NK-92 (cell line): Measurements from ENCODE around the gene RFTN1.

Experiments
- DNase-seq: peaks from one replicate; lab custom pipeline; 2025; ENCODE audit not compliant: unreplicated experiment; lab: John Stamatoyannopoulos, UW

The RFTN1 gene

DNA sequence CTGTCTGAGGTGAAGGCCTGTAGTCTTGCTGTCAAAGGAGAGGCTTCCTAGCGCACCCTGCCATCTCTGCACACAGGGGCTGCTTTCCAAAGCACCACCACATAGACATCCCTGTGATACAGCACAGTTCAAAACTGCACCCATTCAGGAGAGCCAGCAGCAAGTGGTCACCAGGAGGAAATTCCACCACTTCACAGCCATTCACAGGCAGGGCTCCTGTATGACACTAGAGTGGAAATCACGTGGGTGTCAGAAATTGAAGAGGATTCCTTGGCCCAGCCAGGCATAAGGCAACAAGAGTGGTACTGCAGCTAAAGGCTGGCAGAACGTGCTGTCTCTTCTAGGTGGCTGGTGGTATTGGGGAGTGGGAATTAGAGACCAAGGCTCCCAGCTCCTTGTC, 102.8 kb downstream of the RFTN1 start:
- DNase-seq: no peak

DNA sequence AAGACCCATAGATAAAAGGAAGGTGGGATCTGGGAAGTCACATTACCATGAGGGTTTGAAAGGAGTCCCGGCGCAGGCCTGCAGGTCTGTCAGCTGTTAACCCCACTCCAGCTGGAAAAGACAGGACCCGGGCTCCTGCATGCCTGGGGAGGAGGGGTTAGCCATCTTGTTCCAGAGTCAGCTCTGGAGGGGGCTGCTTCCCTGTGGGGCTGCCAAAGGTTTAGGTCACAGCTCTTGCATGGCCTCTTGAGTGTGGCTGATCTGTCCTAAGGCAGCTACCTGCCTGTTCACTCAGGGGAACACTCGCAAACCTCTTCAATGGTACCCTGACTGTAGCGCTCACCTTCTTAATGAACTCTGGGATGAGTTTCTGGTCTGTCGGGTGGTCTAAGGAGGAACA, 104.5 kb downstream of the RFTN1 start:
- no peak for DNase-seq

DNA sequence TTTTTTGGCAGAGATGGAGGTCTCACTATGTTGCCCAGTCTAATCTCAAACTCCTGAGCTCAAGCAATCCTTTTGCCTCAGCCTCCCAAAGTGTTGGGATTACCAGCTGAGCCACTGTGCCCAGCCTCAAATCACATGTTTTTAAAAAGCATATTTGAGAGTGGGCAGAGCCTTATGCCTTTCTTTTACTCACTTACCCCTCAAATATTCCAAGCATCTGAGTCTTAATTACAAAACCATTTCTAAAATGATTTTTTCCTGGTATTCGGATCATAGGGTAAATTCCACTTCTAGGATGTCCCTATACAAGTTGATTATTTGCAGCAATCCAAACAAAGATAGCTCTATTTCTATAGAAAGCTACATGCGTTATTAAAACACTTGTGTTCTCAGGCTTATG, 106.1 kb downstream of the RFTN1 start:
- no peak for DNase-seq

DNA sequence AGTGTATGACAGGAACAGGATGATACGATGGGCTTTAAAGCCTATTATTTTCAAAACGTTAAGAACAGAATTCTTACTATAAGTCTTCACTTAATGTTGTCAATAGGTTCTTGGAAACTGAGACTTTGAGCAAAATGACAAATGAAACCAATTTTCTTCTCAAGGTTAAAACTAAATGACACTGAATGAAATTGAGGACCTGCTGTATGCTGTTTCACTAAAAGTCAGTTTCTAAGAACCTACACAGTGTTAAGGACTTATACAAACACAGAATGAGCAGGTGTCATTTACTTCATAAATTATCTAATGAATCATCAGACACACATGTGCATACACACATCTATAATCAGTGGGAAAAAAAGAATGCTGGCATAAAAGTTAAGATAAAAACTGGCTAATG, 106.9 kb downstream of the RFTN1 start:
- DNase-seq: no peak

DNA sequence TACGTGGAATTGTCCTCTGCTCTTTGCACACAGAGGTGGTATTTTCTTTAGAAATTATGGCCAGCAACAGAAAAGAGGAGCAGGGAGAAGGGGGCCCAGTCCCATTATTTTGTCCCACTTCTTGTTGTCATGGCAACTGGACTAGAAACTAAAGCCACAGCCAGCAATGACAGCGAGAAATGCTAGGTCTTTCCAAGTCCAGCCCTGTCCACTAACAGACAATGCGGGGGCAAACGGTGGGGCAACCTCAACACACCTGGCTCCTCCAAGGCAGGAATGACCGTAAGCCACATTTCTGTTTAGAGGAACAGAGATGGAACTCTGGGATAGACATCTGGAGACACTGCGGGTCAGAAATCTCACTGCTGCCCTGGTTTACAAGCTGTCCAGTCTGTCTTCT, 107.3 kb downstream of the RFTN1 start:
- DNase-seq: no peak

DNA sequence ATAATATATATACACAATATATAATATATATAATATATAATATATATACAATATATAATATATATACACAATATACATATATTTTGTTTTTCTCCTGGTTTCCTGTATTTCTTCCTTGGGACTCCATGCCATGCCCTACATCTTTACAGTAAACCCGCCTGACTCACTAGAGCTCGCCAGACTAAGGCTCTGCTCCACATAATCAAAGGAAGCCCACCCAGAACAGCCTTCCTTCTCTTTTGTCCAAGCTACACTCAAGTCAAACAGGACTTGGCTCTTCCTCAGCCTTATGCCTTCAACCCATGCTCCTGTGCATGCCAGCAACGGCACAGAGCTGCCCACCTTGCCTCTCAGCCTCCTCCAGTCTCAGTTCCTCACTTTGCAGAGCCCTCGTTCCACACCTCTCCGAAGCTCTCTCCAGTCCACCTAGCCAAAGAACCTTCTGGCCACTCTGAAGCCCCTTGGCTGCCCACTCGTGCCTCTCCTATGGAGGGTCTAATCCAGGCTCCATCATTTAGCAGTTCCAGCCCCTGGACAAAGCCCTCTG, 109.1 kb downstream of the RFTN1 start:
- DNase-seq: no peak

DNA sequence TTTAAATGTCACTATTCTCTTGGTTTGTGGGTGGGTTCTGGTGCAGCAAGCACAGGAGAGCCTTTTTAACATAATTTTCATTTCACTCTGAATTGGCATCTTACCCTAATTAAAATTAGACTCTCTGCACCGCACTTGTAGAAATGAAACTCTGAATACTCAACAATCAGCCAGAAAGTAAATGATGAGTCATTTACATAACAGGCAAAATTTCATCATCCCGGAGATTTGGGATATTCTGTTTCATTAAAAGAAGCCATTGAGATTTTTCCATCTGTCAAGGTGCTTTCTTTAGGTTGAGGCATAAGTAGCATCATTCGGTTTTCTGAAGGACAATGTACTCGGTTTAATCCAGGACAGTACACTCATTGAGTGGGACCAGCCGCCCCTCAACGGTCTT, 111.0 kb downstream of the RFTN1 start:
- no peak for DNase-seq

DNA sequence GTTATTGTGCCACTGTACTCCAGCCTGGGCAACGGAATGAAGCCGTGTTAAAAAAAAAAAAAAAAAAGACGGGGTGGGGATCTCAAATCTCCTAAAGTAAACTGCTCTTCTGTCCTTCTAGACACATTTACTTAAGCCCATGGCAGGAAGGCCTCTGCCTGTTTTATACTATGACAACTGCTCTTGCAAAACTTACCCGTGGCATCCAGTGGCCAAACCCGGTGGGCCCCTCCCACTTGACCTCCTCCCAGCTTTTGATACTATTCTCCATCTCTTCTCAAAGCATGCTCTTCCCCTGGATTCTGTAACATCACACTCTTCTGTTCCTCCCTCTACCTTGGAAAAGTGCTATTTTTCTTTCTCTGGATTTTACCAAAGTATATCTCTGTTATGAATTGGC, 112.2 kb downstream of the RFTN1 start:
- no peak for DNase-seq

DNA sequence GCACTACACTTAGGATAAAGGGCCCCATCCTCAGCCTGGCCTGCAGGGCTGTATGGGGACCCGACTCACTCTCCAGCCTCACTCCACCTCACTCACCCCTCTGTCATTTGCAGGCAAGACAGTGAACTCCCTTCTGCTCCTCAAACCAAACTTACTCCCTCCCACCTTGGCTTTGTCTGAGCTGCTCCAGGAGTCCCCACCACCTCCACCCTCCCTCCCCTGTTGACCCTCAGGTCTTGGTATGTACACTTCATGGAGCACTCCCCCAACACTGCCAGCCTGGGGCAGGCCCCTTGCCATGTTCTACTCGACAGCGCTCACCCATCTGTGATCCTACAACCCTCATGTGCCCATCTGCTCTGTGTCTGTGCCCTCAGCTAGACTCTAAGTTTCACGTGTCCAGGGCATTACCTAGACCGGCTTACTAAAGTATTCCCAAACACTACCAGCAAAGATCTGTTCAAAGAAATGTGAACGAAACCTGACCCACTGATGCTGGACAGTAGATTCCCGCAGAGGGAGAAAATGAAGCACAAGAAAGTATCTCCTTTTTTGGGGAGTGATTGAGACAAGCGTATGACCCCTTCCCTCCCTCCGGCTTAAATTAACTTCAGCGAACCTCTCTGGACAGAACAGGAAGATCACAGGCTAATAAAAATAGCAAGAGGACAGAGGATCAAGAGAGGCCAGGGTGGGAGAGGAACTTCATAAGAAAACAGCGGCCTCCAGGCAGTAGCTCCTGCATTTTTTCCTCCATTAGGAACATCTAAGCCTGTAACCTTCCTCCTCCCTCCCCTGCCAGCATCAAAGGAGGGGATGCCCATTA, 113.2 kb downstream of the RFTN1 start:
- DNase-seq: no peak

DNA sequence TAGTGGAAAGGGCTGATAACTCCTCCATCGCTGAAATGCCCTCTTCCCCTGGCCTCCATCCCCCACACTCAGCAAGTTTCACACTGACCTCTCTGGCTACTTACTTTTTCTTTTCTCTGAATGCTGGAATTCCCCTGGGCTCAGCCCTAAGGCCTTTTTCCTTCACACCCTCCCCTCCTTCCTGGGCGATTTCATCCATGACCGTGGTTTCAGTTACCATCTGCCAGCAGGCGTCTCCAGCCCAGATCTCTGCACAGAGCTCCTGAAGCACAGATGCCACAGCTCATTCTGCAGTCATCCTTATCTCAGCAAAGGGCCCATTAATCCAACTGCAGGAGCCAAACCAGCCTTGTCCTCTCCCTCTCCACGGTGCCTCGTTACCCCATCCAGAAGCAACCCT, 114.0 kb downstream of the RFTN1 start:
- DNase-seq: no peak

DNA sequence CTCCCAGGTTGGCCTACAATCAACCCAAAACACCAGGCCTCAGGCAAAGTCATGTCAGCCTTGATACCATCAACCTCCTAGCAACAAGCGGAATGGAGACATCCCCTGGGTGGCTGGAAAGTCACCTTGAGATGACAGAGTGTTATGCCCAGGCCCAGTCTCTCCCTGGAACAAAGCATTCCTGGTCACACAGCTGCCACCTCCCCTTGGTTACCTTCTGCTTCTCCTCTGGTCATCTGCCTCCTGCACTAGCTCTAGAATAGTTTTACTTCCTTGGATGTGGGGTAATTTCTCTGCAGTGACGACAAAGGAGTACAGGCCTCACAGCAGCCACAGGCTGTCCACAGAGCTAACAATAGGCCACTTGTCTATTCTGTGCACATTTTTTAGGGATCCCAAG, 114.9 kb downstream of the RFTN1 start:
- no peak for DNase-seq

DNA sequence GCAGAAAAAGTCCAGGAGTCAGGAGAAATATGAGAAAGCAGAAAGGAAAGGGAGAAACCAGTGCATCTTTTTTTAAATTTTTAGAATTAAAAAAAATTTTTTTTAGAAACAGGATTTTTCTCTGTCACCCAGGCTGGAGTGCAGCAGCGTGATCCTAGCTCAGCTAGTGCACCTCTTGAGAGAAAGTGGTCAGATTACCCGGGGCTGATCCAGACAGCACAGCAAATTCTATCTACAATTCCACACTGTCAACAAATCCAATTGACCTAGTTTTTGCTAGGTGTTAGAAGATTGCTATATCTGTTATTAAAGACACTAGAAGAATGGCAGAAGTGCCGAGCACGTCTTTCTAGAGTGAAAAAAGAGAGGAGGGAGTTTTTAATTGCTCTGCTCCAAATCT, 117.3 kb downstream of the RFTN1 start:
- no peak for DNase-seq

DNA sequence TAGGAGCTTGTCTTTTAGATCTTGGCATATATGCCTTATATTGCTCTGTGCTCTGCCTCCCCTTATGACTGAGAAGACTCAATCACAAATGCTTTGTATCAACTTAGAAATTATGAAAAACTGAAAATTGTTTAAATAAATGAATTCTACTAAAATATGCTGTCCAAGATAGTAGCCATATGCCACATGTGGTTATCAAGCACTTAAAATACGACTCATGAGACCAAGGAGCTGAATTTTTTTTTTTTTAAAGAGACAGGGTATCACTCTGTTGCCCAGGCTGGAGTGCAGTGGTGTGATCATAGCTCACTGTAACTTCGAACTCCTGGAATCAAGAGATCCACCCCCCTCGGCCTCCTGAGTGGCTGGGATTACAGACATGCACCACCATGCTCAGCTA, 118.3 kb downstream of the RFTN1 start:
- no peak for DNase-seq

DNA sequence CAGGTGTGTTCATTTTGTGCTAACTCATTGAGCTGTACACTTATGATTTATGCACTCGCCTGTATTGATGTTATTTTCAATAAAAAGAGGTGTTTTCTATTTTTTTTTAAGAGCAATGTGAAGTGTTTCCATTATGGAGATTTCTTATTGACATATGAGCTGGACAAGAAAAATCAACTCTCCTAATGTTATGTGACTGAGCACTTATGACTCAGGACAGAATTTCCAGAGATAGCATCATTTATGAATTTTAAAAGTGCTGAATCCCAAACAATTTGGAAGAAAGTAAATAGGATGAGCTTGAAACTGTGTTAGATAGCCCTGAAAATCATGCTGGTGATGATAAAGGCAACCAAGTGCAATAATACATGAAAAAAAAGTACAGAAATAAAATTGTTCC, 118.9 kb downstream of the RFTN1 start:
- no peak for DNase-seq

DNA sequence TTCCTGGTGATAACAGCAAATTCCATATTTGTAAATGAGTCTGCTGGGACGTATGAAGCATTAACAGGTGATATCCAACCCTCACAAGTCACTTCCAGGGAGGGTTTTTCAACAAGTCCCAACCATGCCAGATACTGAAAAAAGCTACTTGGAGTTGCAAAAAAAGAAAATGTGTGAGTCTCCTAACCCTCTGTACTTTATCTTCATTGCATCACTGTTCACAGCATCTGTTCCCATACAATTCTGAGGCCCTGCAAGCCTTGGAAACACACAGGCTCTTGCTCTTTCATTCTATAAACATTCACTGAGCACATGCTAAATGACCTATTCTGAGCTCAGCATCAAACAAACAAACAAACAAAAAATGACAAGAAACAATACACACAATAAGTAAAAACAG, 120.8 kb downstream of the RFTN1 start:
- no peak for DNase-seq

DNA sequence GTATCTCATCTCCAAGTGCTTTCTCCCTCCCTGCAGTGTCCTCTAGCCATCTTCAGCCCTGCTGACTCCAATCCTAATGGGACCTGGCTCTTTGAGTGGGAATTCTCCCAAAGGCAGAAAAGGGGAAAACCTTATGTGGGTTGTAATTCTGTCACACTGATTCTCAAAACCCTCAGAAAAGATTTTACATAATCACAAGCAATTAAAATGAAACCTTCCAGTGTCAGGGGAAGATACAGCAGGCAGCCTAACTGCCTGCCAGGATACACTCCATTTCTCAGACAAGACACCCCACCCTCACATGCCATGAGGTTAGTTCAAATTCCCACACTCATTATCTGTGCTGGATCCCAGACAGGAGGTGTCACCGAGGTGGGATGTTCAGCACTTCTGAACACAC, 121.4 kb downstream of the RFTN1 start:
- no peak for DNase-seq

DNA sequence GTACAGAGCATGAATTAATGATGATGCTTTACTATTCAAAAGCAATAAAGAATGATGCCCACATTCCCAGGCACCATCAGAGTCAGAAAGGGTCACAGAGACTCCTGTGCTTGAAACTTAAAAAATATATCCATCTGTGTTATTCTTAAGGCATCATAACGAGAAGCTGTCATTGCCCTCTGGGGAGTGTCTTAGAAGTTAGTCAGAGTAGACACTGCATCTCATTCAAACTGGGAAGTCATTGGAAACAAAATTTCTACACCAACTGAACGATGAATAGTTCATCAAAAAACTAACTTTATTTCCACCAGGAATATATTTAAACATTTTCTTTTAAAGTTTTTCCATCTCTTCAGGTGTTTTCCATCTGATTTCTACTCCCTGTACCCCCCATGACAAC, 122.9 kb downstream of the RFTN1 start:
- no peak for DNase-seq

DNA sequence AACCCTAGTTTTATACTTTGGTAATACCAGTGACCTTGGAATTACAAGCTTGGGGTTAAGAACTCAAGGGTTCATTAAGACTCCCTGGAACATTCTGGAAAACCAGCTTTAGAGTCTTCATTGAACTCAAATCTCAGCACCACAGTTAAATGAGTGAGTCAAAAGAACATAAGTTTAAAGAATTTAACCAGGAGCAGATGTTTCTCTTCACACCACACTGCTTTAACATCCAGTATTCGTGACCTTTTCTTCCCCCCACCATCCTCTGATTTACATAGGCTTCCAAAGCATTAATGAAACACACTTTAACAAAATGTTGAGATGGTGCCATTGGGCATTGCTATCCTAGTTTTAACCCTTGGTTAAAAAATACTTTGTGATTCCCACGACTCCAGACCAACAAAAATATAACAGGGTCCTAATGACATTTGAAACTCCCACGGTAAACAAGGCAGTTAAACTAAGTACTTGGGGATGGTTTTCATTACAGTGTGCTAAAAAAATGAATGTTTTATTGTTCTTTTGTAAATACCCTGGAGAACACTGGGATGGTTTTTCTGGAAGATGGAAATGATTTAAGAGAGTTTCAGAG, 124.6 kb downstream of the RFTN1 start:
- no peak for DNase-seq

DNA sequence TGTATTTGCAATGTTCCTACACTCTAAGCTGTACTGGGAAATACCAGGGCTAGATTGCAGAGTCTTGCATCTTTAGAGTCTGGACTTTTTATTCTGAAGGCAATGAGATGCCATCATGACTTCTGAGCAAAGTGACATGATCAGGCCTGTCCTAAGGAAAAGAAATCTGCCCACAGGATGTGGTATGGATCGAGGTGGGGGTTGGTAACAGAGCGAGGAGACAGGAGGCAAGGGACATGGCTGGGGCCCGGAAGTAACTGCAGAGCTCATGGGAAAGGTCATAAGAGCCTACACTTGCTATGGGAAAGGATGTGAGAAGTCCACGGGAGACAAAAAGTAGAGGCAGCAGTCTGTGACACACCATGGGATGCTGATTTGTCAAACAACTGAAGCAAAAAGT, 126.9 kb downstream of the RFTN1 start:
- no peak for DNase-seq

DNA sequence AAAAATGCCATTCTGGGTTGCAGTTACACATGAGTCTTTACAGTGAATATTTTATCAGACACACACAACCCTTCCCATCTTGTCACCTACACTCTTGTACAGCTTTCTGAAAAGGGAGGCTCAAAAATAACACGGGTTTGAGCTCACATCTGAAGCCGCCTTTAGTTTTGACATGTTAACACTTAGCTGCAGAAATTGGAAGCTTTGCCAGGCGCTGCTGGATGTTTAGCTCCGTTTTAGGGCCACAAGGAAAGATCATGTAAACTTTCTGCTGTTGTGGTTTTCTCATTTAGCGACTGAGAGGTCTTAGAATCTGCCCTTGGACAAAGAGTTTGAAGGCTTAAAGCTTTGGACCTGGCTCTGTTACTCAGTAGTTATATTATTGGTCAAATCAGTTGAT, 128.3 kb downstream of the RFTN1 start:
- DNase-seq: no peak

DNA sequence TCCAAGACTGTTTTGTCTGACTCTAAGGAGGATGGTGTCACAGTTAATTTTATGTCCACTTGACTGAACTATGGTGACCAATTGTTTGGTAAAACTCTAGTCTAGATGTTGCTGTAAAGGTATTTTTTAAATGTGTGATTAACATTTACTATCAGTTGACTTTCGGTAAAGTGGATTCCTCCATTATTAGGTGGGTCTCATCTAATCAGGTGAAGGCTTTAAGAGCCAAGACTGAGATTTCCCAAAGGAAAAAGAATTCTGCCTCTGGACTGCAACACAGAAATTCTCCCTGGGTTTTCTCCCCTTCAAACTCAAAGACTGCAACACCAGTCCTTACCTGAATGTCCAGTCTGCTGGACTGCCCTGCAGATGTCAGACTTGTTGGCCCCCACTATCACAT, 129.6 kb downstream of the RFTN1 start:
- no peak for DNase-seq

DNA sequence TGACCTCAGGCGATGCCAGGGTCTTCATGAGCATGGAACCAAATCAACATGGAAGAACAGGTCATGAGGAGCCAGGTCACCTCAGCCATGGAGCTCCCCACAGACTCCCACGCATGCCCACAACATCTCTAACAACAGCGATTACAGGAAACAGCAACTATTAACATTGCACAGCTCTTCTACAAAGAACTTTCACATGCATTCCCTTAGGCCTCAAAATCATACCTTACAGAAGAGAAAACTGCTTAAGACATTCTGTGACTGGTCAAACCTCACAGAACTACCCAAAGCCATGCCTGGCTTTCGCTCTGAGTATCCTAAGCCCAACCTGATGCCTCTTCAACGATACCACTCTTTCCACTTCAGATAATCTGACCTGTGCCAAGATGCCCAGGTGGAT, 130.7 kb downstream of the RFTN1 start:
- no peak for DNase-seq

DNA sequence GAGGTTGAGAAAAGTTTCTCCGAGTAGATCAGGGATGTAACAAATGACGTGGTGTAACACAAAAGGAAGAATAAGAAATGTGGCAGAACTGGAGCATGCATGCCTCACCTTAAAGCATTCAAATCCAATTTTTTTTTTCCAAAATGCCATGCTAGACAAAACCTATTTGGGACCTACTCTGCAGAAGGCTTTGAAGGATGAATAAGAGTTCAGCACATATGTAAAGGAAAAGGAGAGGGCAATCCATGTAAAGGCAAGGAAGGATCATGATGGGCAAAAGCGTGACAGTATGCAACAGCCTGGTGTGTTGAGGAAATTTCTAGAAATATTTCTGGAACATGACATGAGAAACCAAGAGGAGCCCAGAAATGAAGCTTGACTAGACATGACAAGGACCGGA, 132.1 kb downstream of the RFTN1 start:
- DNase-seq: no peak
